Measurements from ENCODE around the gene ADGRV1.
"Not testable (repeated sequence)": the region's sequence is repeated elsewhere in the genome, so short reads cannot be mapped to it uniquely, and the experiment has no call there.

Gene ADGRV1

GRCh38 chr5:90718387-90718786 lies 159.8 kb downstream of the ADGRV1 start:
- no peak for DNase-seq (ENCODE audit: low read depth in 2 of 2)

GRCh38 chr5:90739567-90739966 lies 181.0 kb downstream of the ADGRV1 start:
- no peak for DNase-seq (ENCODE audit: low read depth in 2 of 2)

- DNase-seq (ENCODE audit: low read depth in 2 of 2), result no peak
Observed at GRCh38 chr5:90740244-90740799, 181.7 kb downstream of the ADGRV1 start.

GRCh38 chr5:90741022-90741564 lies 182.5 kb downstream of the ADGRV1 start:
- no peak for DNase-seq (ENCODE audit: low read depth in 2 of 2)

- DNase-seq (ENCODE audit: low read depth in 2 of 2), result no peak
Observed at GRCh38 chr5:90746119-90746518, 187.5 kb downstream of the ADGRV1 start.

GRCh38 chr5:90747175-90747574 lies 188.6 kb downstream of the ADGRV1 start:
- DNase-seq (ENCODE audit: low read depth in 2 of 2), result no peak

GRCh38 chr5:90747693-90748092 lies 189.1 kb downstream of the ADGRV1 start:
- no peak for DNase-seq (ENCODE audit: low read depth in 2 of 2)

- DNase-seq (ENCODE audit: low read depth in 2 of 2), result no peak
Observed at GRCh38 chr5:90759119-90759518, 200.5 kb downstream of the ADGRV1 start.

- DNase-seq (ENCODE audit: low read depth in 2 of 2), result no peak
Observed at GRCh38 chr5:90767710-90768109, 209.1 kb downstream of the ADGRV1 start.

GRCh38 chr5:90770006-90770541 lies 211.5 kb downstream of the ADGRV1 start:
- DNase-seq (ENCODE audit: low read depth in 2 of 2), result not testable (repeated sequence)

GRCh38 chr5:90777959-90778358 lies 219.4 kb downstream of the ADGRV1 start:
- DNase-seq (ENCODE audit: low read depth in 2 of 2), result no peak

- peak; percentile 41 to 69 for DNase-seq (ENCODE audit: low read depth in 2 of 2)
Observed at GRCh38 chr5:90783460-90784333, 225.1 kb downstream of the ADGRV1 start.

GRCh38 chr5:90786756-90787155 lies 228.2 kb downstream of the ADGRV1 start:
- DNase-seq (ENCODE audit: low read depth in 2 of 2), result no peak

GRCh38 chr5:90792725-90793124 lies 234.1 kb downstream of the ADGRV1 start:
- DNase-seq (ENCODE audit: low read depth in 2 of 2), result no peak

- no peak for DNase-seq (ENCODE audit: low read depth in 2 of 2)
Observed at GRCh38 chr5:90793183-90793582, 234.6 kb downstream of the ADGRV1 start.

GRCh38 chr5:90796919-90797318 lies 238.3 kb downstream of the ADGRV1 start:
- DNase-seq (ENCODE audit: low read depth in 2 of 2), result not testable (repeated sequence)

GRCh38 chr5:90800082-90800481 lies 241.5 kb downstream of the ADGRV1 start:
- DNase-seq (ENCODE audit: low read depth in 2 of 2), result not testable (repeated sequence)

- not testable (repeated sequence) for DNase-seq (ENCODE audit: low read depth in 2 of 2)
Observed at GRCh38 chr5:90800515-90800914, 241.9 kb downstream of the ADGRV1 start.

- no peak for DNase-seq (ENCODE audit: low read depth in 2 of 2)
Observed at GRCh38 chr5:90802474-90803317, 244.1 kb downstream of the ADGRV1 start.

GRCh38 chr5:90803381-90803780 lies 244.8 kb downstream of the ADGRV1 start:
- no peak for DNase-seq (ENCODE audit: low read depth in 2 of 2)

GRCh38 chr5:90803876-90804275 lies 245.3 kb downstream of the ADGRV1 start:
- no peak for DNase-seq (ENCODE audit: low read depth in 2 of 2)

- DNase-seq (ENCODE audit: low read depth in 2 of 2), result no peak
Observed at GRCh38 chr5:90807496-90807895, 248.9 kb downstream of the ADGRV1 start.
